Rectal smooth muscle tissue (tissue), 1 donor: ENCODE data around the gene EML2.

Source experiments
- H3K27ac ChIP-seq: one replicate; pipeline ENCODE4 v1.7.0; 2013; ENCODE audit warnings: low read depth, low read length, inconsistent platforms
- H3K27me3 ChIP-seq: one replicate; pipeline ENCODE4 v1.7.0; 2013; ENCODE audit warnings: low read length; ENCODE audit not compliant: control insufficient read depth, insufficient read depth
- H3K36me3 ChIP-seq: one replicate; pipeline ENCODE4 v1.7.0; 2013; ENCODE audit warnings: low read length; ENCODE audit not compliant: control insufficient read depth, insufficient read depth
- H3K4me1 ChIP-seq: one replicate; pipeline ENCODE4 v1.7.0; 2013; ENCODE audit warnings: low read length; ENCODE audit not compliant: control insufficient read depth, insufficient read depth
- H3K4me3 ChIP-seq: one replicate; pipeline ENCODE4 v1.7.0; 2013; ENCODE audit warnings: low read length
- H3K9ac ChIP-seq: one replicate; pipeline ENCODE4 v1.7.0; 2013; ENCODE audit warnings: low read length

Gene EML2

GRCh38 chr19:45667620-45668341 lies 28.6 kb upstream of the EML2 start, which contains the start of gene GIPR:
TSS of gene GIPR (plus strand) at chr19:45668221. CDS start at chr19:45669521, 1,300 bp downstream.
- no peaks in the 10 kb centered on the region for H3K36me3 ChIP-seq
- no peaks in the 10 kb centered on the region for H3K4me1 ChIP-seq
- no peak within 1 kb of the TSS for H3K9ac ChIP-seq
- H3K4me3 ChIP-seq = peak within 1 kb of the TSS; percentile 43
- no peak within 1 kb of the TSS for H3K27ac ChIP-seq
- H3K27me3 ChIP-seq = peaks cover 30% of the 10 kb centered on the region

GRCh38 chr19:45664575-45664974 lies 25.4 kb upstream of the EML2 start:
- Histone ChIP-seq H3K4me1 (no peaks in the 10 kb centered on the region), H3K27ac (no peak overlapping the region), H3K9ac (no peak overlapping the region), H3K36me3 (no peaks in the 10 kb centered on the region), H3K27me3 (peaks cover 14% of the 10 kb centered on the region), H3K4me3 (no peak overlapping the region)

GRCh38 chr19:45663800-45664199 lies 24.6 kb upstream of the EML2 start:
- no peak overlapping the region for H3K9ac ChIP-seq
- no peak overlapping the region for H3K4me3 ChIP-seq
- H3K36me3 ChIP-seq = no peaks in the 10 kb centered on the region
- no peak overlapping the region for H3K27ac ChIP-seq
- no peaks in the 10 kb centered on the region for H3K4me1 ChIP-seq
- H3K27me3 ChIP-seq = peaks cover 8% of the 10 kb centered on the region

- Histone ChIP-seq H3K9ac (no peak overlapping the region), H3K4me1 (no peaks in the 10 kb centered on the region), H3K27ac (no peak overlapping the region), H3K36me3 (no peaks in the 10 kb centered on the region), H3K27me3 (no peaks in the 10 kb centered on the region), H3K4me3 (no peak overlapping the region)
Measured at GRCh38 chr19:45660636-45661035, 21.4 kb upstream of the EML2 start.

GRCh38 chr19:45659096-45659729 lies 20.0 kb upstream of the EML2 start:
- H3K4me3 ChIP-seq = no peak overlapping the region
- H3K27me3 ChIP-seq = no peaks in the 10 kb centered on the region

GRCh38 chr19:45657520-45658167 lies 18.4 kb upstream of the EML2 start:
- Histone ChIP-seq H3K9ac (no peak overlapping the region), H3K4me1 (no peaks in the 10 kb centered on the region), H3K36me3 (no peaks in the 10 kb centered on the region), H3K27ac (no peak overlapping the region), H3K27me3 (no peaks in the 10 kb centered on the region), H3K4me3 (no peak overlapping the region)

More at GRCh38 chr19:45659096-45659729, 20.0 kb upstream of the EML2 start:
- Histone ChIP-seq H3K36me3 (no peaks in the 10 kb centered on the region), H3K9ac (no peak overlapping the region), H3K4me1 (no peaks in the 10 kb centered on the region), H3K27ac (no peak overlapping the region)

- H3K27me3 ChIP-seq = no peaks in the 10 kb centered on the region
- H3K36me3 ChIP-seq = no peaks in the 10 kb centered on the region
- H3K4me1 ChIP-seq = no peaks in the 10 kb centered on the region
- H3K27ac ChIP-seq = no peak overlapping the region
- H3K4me3 ChIP-seq = no peak overlapping the region
- no peak overlapping the region for H3K9ac ChIP-seq
Measured at GRCh38 chr19:45655073-45655472, 15.9 kb upstream of the EML2 start.

GRCh38 chr19:45653634-45654033 lies 14.4 kb upstream of the EML2 start:
- Histone ChIP-seq H3K27ac (no peak overlapping the region), H3K9ac (no peak overlapping the region), H3K4me3 (no peak overlapping the region)

GRCh38 chr19:45650722-45651121 lies 11.5 kb upstream of the EML2 start:
- no peak overlapping the region for H3K4me3 ChIP-seq
- no peaks in the 10 kb centered on the region for H3K27me3 ChIP-seq
- no peak overlapping the region for H3K27ac ChIP-seq
- H3K36me3 ChIP-seq = no peaks in the 10 kb centered on the region
- H3K4me1 ChIP-seq = no peaks in the 10 kb centered on the region
- H3K9ac ChIP-seq = no peak overlapping the region

More at GRCh38 chr19:45653634-45654033, 14.4 kb upstream of the EML2 start:
- Histone ChIP-seq H3K36me3 (no peaks in the 10 kb centered on the region), H3K27me3 (no peaks in the 10 kb centered on the region), H3K4me1 (no peaks in the 10 kb centered on the region)

- Histone ChIP-seq H3K9ac (no peak overlapping the region), H3K4me1 (peaks cover 3% of the 10 kb centered on the region), H3K27me3 (peaks cover 9% of the 10 kb centered on the region), H3K4me3 (no peak overlapping the region), H3K36me3 (no peaks in the 10 kb centered on the region), H3K27ac (no peak overlapping the region)
Measured at GRCh38 chr19:45646345-45646698, 7.1 kb upstream of the EML2 start.

- H3K4me1 ChIP-seq = peaks cover 3% of the 10 kb centered on the region
- H3K27ac ChIP-seq = no peak overlapping the region
- no peak overlapping the region for H3K9ac ChIP-seq
- peak overlapping the region; percentile 32 for H3K4me3 ChIP-seq
- H3K36me3 ChIP-seq = no peaks in the 10 kb centered on the region
- peaks cover 9% of the 10 kb centered on the region for H3K27me3 ChIP-seq
Measured at GRCh38 chr19:45645631-45646344, 6.6 kb upstream of the EML2 start.

- Histone ChIP-seq H3K4me3 (peak overlapping the region; percentile 32), H3K4me1 (peaks cover 3% of the 10 kb centered on the region), H3K27me3 (peaks cover 9% of the 10 kb centered on the region), H3K27ac (no peak overlapping the region), H3K36me3 (no peaks in the 10 kb centered on the region), H3K9ac (no peak overlapping the region)
Measured at GRCh38 chr19:45645068-45645630, 6.0 kb upstream of the EML2 start.
